Esophagus squamous epithelium (tissue), 5 donors: ENCODE results near the gene RIMBP2. TPM values are rescaled to one million over a fixed set of nuclear protein-coding genes. Genes with fewer than 3 reads are reported as not detected.

Experiments
- DNase-seq: peaks from one replicate; lab custom pipeline; 2025; lab: John Stamatoyannopoulos, UW
- H3K27ac ChIP-seq, 4 donors: fragments of 200-600 bp; sonication (generic); one replicate each; pipeline ENCODE4 v1.5.1; 2016 to 2019; ENCODE audit warnings: mild to moderate bottlenecking in 1 of 4
- H3K27me3 ChIP-seq, 4 donors: fragments of 200-600 bp; sonication (generic); 1 replicate in 3 of 4; 2 replicates in 1 of 4; pipeline versions ENCODE4 v1.5.1 to v1.6.0; 2017 to 2021; ENCODE audit warnings: antibody characterized with exemption in 1 of 4
- H3K36me3 ChIP-seq, 3 donors: fragments of 200-600 bp; sonication (generic); one replicate each; pipeline ENCODE4 v1.5.1; 2016 to 2019
- H3K4me1 ChIP-seq, 3 donors: fragments of 200-600 bp; sonication (generic); one replicate each; pipeline ENCODE4 v1.5.1; 2017 to 2019
- H3K4me3 ChIP-seq, 4 donors: fragments of 200-600 bp; sonication (generic); 1 replicate in 3 of 4; 2 replicates in 1 of 4; pipeline ENCODE4 v1.5.1; 2016 to 2019; ENCODE audit warnings: mild to moderate bottlenecking in 2 of 4, moderate library complexity in 1 of 4
- H3K9me3 ChIP-seq, 3 donors: fragments of 200-600 bp; sonication (generic); one replicate each; pipeline ENCODE4 v1.5.1; 2016 to 2019
- POLR2A ChIP-seq, 4 donors: fragments of 450-650 bp; IDR thresholded peaks; one replicate each; pipeline ENCODE4 v1.6.1; 2017; ENCODE audit warnings: antibody characterized with exemption in 4 of 4, mild to moderate bottlenecking in 4 of 4, moderate library complexity in 3 of 4
- WGBS, 2 donors: methylation state at CpG; one replicate each; pipeline ENCODE4 v1.1.5; 2018; 5-methylcytosine and 5-hydroxymethylcytosine counted together
- intact Hi-C: fragments of 100-400 bp; cut with DNase I; formaldehyde crosslinking; loops from one replicate; pipeline ENCODE4 v1.15.0; 2022
- total RNA-seq, 4 donors: library from RNA; depleted of rRNA; stranded (reverse); fragments of >200 nt; gene quantifications; one replicate each; pipeline ENCODE4 v1.1.0, GENCODE V29; 2016
- TF ChIP-seq, protein P1 (sequence below), 6 experiments: fragments of 450-650 bp in 4 of 6; fragments of 200-600 bp in 2 of 6; sonication (generic) in 2 of 6; IDR thresholded peaks; one replicate each; pipeline ENCODE4 v1.5.1; 2016 to 2019; ENCODE audit warnings: antibody characterized with exemption in 6 of 6, mild to moderate bottlenecking in 4 of 6, moderate library complexity in 4 of 6
- donor health status: DM: yes; HTN: yes; CAD: no.

Gene RIMBP2
- total RNA-seq, 4 donors from 2014 or later, result 0.08 to 0.76 (median 0.46) TPM

DNA sequence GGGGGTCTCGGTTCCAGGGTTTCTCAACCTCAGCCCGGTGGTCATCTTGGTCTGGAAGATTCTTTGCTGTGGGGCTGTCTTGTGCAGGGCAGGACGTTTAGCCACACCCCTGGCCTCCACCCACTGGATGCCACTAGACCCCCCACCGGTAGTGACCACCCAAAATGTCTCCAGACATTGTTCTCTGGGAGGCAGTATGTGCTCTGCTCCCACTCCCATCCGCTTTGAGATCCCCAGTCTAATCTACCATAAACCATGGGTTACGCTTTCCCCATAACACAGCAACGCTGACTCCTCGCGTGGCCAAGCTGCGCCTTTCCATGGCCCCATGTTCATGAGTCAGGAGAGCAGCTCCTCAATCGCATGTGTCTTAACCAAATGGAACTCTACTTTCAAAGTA lies 155.8 kb downstream of the RIMBP2 start:
- TF ChIP-seq, protein P1, sequence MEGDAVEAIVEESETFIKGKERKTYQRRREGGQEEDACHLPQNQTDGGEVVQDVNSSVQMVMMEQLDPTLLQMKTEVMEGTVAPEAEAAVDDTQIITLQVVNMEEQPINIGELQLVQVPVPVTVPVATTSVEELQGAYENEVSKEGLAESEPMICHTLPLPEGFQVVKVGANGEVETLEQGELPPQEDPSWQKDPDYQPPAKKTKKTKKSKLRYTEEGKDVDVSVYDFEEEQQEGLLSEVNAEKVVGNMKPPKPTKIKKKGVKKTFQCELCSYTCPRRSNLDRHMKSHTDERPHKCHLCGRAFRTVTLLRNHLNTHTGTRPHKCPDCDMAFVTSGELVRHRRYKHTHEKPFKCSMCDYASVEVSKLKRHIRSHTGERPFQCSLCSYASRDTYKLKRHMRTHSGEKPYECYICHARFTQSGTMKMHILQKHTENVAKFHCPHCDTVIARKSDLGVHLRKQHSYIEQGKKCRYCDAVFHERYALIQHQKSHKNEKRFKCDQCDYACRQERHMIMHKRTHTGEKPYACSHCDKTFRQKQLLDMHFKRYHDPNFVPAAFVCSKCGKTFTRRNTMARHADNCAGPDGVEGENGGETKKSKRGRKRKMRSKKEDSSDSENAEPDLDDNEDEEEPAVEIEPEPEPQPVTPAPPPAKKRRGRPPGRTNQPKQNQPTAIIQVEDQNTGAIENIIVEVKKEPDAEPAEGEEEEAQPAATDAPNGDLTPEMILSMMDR (IDR thresholded peaks at IDR 0.05), result no peak
- TF ChIP-seq POLR2A (IDR thresholded peaks at IDR 0.05), result no peak
- H3K4me3 ChIP-seq, result no peak overlapping the region
- 84 to 86% methylated on average over 10 of the region's 11 CpGs for WGBS, 2 donors
- H3K27ac ChIP-seq, result no peak overlapping the region
- no peaks in the 10 kb centered on the region for H3K4me1 ChIP-seq
- H3K36me3 ChIP-seq, result no peaks in the 10 kb centered on the region
- intact Hi-C loops, result no loop called here
- H3K27me3 ChIP-seq, result peaks cover 0 to 4% (median 0%) of the 10 kb centered on the region in 4 donors
- H3K9me3 ChIP-seq, result peaks cover 0 to 9% (median 0%) of the 10 kb centered on the region in 3 donors
- DNase-seq, result no peak

DNA sequence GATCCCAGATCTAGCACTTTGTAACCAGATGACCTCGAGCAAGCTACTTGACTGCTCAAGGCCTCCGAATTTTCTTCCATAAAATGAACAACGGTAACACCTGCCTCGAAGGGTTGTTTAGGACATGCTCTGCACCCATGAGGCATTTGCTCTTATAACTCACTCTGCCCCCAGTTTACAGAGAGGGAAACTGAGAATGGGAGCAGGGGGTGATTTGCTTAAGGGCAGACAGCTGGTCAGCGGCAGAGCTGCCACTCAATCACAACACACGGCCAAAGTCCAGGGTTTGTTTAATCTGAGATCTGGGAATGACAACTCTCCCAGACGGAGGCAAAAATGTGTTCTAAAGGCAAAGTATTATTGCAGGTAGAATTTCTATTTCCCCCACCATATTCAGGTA lies 156.3 kb downstream of the RIMBP2 start:
- TF ChIP-seq, protein P1 (IDR thresholded peaks at IDR 0.05), result no peak
- no peak for TF ChIP-seq POLR2A (IDR thresholded peaks at IDR 0.05)
- peaks cover 0 to 4% (median 0%) of the 10 kb centered on the region in 3 donors for H3K9me3 ChIP-seq
- H3K4me3 ChIP-seq, result no peak overlapping the region
- WGBS, 2 donors, result 64 to 70% methylated on average over 5 to 7 of the region's 7 CpGs
- no peaks in the 10 kb centered on the region for H3K36me3 ChIP-seq
- no peaks in the 10 kb centered on the region for H3K4me1 ChIP-seq
- peaks cover 0 to 4% (median 0%) of the 10 kb centered on the region in 4 donors for H3K27me3 ChIP-seq
- intact Hi-C loops, result no loop called here
- DNase-seq, result no peak
- no peak overlapping the region for H3K27ac ChIP-seq

GRCh38 chr12:130557886-130558765 lies 158.0 kb downstream of the RIMBP2 start:
- Histone ChIP-seq H3K4me3 (no peak overlapping the region), H3K27ac (no peak overlapping the region), H3K36me3 (no peaks in the 10 kb centered on the region), H3K27me3 (peaks cover 0 to 4% (median 0%) of the 10 kb centered on the region in 4 donors), H3K9me3 (no peaks in the 10 kb centered on the region), H3K4me1 (no peaks in the 10 kb centered on the region)
- DNase-seq, result no peak
- intact Hi-C loops, result no loop called here
- TF ChIP-seq POLR2A (IDR thresholded peaks at IDR 0.05), result no peak
- TF ChIP-seq, protein P1 (IDR thresholded peaks at IDR 0.05), result no peak
- 51 to 58% methylated on average over 10 to 15 of the region's 16 CpGs for WGBS, 2 donors

GRCh38 chr12:130557201-130557600 lies 158.9 kb downstream of the RIMBP2 start:
- H3K4me1 ChIP-seq, result no peaks in the 10 kb centered on the region
- TF ChIP-seq, protein P1 (IDR thresholded peaks at IDR 0.05), result no peak
- TF ChIP-seq POLR2A (IDR thresholded peaks at IDR 0.05), result no peak
- no peaks in the 10 kb centered on the region for H3K9me3 ChIP-seq
- no peak for DNase-seq
- intact Hi-C loops, result no loop called here
- peaks cover 0 to 4% (median 0%) of the 10 kb centered on the region in 4 donors for H3K27me3 ChIP-seq
- no peaks in the 10 kb centered on the region for H3K36me3 ChIP-seq
- WGBS, 2 donors, result 44 to 79% methylated on average over 1 to 6 of the region's 9 CpGs
- H3K4me3 ChIP-seq, result no peak overlapping the region
- H3K27ac ChIP-seq, result no peak overlapping the region

- intact Hi-C loops, result no loop called here
- H3K4me1 ChIP-seq, result no peaks in the 10 kb centered on the region
- H3K27ac ChIP-seq, result no peak overlapping the region
- TF ChIP-seq, protein P1 (IDR thresholded peaks at IDR 0.05), result no peak
- TF ChIP-seq POLR2A (IDR thresholded peaks at IDR 0.05), result no peak
- H3K4me3 ChIP-seq, result no peak overlapping the region
- 74 to 81% methylated on average over 8 of the region's 8 CpGs for WGBS, 2 donors
- H3K9me3 ChIP-seq, result peaks cover 0 to 3% (median 0%) of the 10 kb centered on the region in 3 donors
- no peaks in the 10 kb centered on the region for H3K36me3 ChIP-seq
- DNase-seq, result no peak
- peaks cover 0 to 4% (median 0%) of the 10 kb centered on the region in 4 donors for H3K27me3 ChIP-seq
Measured at GRCh38 chr12:130556486-130557055, 159.5 kb downstream of the RIMBP2 start.
